Activated T-cell treated with anti-CD3 and anti-CD28 coated beads for 48 hours (primary cell): ENCODE data around the gene HTR3B.
A peak's percentile ranks its signal among the peaks of the same experiment; 100 is the strongest.
"Not testable (repeated sequence)": the region's sequence is repeated elsewhere in the genome, so short reads cannot be mapped to it uniquely, and the experiment has no call there.

Experiments
- DNase-seq: peaks from one replicate; pipeline ENCODE4 v3.0.0-alpha.2; 2020; ENCODE audit warnings: low read depth

Gene HTR3B

DNA sequence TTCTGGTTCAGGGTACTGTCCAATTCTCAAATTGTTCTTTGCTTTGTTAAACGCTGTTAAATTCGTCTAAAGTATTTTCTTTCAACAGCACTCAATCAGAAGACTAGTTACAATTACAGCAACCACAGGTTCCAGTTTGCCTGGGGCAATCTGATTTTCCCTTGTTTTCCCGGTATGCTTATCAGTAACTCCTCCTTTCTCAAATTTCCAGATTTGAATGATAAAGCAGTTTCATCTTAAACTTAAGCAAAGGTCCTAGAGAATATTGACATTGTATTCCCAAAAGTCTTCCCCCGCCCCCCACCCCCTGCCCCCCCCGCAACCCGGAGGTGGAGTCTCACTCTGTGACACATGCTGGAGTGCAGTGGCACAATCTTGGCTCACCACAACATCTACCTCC lies 18.7 kb upstream of the HTR3B start:
- DNase-seq: no peak

DNA sequence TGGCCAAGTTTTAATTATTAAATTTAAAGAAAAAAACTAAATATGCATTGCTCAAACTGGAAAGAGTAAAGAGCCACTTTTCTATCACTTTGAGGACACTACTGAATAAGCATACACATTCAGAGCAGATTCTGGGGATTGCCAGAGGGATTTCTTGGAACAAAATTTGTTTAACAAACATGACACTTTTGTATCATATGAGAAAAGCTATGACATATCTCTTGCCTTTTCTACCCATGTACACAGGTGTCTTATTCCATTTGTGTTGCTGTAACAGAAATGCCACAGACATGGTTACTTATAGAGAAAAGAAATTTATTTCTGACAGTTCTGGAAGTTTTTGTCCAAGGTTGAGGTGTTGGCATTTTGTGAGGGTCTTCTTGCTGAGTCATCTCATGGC lies 15.7 kb upstream of the HTR3B start:
- DNase-seq: no peak

DNA sequence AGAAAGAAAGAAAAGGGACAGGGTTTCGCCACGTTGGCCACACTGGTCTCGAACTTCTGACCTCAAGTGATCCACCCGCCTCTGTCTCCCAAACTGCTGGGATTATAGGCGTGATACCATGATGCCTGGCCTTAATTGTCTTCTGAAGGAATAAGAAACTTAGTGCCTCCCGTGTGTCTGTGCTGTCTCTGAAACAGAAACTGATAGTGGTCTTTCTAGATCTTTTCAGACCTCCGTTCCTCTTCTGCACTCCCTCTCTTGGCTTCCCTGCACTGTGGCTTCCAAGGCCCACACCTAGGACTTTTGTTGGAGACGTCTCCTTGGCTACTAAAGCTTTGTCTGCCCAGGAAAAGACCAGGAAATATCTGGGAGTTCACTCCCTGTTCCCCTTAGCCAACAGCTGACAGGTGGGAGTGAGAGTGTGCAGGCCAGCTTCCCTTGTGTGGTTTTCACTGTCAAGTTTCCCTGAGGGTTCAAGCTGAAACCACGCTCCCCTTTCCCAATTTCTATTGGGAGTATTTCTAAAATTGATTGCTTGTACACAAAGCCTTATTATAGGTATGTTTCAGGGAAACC lies 10.1 kb upstream of the HTR3B start:
- no peak for DNase-seq

DNA sequence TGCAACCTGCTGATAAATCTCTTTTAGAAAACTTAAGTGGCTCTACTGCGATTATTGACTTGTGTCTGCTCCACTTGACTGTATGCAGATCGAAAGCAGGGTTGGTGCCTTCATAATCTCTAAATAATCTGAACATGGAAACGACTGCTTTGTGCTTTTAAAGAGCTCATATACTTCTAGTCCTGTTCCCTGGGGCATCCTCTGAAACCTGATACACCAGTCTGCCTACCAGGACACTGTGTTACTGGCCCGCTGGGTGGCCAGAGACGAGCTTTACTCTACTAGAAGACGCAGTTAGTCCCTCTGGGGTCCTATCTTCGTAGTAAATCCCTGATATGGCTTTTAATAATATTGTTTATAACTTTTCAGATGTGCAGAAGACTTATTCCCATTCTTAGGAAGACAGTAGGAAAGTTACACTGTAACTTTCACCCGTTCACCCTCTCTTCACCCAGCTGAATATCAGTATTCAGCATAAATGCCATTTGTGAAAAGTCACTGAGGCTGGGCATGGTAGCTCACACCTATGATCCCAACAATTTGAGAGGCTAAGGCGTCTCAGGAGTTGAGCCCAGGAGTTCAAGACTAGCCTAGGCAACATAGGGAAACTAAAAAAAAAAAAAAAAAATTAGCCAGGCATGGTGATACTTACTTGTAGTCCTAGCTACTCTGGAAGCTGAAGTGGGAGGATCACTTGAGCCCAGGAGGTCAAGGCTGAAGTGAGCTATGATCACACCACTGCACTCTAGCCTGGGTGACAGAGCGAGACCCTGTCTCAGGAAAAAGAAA lies 9.0 kb upstream of the HTR3B start:
- no peak for DNase-seq

DNA sequence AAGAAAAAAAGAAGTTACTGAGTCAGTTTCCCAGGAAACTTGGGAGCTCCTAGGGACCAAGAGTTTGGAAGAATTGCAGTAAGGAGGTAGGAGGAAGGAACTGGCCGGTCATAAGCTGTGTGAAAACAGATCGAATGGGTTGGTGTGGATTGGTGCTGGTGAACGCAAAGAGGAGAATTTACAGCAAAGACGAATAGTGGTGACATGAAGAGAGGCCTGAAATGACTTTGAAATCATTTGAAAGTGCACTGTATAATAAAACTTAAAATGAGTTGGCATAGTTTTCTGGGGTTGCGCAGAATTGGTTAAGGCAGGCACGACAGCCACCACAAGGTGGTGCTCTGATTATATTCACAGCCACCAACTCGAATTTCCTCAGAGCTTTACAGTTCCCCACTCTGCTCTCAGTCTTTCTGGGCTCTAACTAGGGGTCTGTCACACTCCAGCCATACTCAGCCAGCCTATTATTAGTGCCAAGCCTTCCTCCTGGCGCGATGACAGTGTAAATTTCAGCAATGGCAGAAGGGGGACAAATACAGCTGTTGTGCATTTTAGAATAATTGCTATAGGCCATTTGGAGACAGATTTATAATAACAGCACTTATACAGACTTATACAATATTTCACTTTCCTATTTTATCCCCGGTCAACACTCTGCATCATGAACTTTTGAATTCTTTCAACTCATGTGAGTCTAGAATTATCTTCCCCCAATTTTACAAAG lies 8.3 kb upstream of the HTR3B start:
- peak; percentile 10 for DNase-seq

DNA sequence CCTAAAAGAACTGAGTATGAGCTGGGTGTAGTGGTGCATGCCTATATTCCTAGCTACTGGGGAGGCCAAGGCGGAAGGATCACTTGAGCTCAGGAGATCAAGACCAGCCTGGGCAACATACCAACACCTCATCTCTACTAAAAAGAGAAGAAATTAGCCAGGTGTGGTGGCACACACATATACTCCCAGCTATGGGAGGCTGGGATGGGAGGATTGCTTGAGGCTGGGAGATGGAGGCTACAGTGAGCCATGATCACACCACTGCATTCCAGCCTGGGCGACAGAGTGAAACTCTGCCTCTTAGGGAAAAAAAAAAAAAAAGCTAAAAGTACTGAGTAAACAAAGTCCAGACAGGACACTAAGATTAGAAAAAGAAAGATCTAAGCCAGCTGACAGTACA lies 3.5 kb upstream of the HTR3B start:
- DNase-seq: no peak

DNA sequence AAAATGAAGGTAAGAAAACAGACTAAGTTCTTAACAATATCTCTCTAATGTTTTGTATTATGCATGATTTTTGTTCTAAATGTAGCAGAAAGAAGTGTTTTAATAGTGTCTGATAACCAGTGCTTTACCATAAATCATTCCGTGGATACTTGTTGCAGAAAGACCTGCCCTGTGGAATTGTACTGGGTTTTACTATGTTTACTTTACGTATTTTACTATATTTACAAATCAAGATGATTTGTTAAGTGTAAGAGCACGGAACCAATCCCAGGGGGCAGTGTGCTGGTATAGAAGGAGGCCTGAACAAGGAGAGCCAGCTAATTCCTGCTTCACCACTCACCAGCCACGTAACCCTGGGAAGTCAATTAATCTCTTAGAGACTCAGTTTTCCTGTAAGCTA lies 1.4 kb downstream of the HTR3B start:
- DNase-seq: no peak

DNA sequence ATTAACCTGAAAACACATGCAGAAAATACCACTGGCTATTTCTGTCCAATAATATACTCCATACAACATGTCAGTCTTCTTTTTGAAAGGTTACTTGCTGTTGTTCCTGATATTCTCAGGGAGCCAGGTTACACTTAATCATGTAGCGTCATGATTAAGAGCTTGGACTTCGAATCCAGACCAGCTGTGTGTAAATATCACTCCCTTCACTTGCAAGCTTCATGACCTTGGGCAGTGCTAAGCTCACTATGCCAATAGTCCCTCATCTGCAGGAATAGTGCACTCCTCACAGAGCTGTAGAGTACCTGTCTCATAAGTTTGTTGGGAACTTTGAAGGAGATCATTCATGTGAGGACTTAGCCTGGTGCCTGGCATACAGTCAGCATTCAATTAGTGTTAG lies 1.9 kb downstream of the HTR3B start:
- no peak for DNase-seq

DNA sequence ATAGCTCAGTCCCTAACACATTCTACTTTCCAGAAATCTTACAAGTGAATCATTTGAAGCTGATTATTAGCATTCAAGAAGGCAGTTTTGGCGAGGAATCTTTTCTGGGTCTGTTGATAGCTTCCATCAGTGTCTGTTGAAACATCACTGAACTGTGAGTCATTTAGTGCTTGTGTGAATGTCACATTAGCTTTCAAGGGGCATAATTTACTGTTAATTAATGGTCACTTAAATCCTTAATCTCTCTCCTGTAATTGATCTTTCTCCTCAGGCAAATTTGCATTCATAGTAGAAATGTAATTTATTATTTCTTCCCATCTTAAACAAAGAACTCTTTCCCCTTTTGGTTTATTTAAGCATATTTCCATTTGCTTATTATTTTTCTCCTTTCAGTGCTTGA lies 2.6 kb downstream of the HTR3B start:
- DNase-seq: no peak

DNA sequence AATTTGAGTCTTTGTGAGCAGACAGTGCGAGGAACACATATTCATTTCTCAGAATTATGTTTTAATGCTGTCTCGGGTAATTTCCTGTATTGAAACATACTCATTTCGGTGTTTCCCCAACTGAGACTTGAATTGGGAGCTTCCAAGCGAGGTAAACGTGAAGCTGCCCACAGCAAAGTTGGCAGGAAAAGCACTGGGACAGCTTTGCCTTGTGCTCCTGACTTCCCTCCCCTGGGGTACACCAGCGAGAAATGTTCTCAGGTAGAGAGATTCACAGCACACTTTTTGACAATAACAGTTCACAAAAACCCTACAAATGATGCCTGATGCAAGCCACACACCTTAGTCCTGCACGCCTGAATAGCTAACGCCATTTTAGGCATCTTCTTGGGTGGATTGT lies 3.1 kb downstream of the HTR3B start:
- no peak for DNase-seq

DNA sequence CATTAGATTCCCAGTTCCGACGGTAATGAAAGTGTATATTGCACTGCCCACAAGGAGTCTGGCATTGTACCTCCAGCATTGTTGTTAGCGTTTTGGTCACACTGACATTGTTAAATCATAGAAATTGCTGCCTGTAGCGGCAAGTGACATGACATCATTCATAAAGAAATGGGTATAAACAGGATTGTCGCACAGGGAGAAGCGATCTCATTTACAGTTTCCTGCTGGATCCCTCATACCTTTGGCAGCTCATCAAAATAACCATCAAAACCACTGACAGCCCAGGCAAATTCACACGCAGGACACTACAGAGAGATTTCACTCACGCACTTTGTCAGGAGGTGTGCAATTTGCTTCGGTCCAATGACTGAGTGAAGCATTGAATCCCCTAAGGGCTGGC lies 3.5 kb downstream of the HTR3B start:
- DNase-seq: no peak

DNA sequence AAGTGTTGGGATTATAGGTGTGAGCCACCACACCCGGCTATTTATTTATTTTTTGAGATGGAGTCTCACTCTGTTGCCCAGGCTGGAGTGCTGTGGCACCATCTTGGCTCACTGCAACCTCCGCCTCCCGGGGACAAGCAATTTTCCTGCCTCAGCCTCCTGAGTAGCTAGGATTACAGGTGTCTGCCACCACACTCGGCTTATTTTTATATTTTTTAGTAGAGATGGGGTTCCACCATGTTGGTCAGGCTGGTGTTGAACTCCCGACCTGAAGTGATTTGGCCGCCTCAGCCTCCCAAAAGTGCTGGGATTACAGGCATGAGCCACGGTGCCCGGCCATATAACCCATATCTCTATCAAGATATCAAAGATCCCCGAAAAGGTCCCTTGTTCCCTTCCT lies 6.9 kb downstream of the HTR3B start:
- DNase-seq: not testable (repeated sequence)

DNA sequence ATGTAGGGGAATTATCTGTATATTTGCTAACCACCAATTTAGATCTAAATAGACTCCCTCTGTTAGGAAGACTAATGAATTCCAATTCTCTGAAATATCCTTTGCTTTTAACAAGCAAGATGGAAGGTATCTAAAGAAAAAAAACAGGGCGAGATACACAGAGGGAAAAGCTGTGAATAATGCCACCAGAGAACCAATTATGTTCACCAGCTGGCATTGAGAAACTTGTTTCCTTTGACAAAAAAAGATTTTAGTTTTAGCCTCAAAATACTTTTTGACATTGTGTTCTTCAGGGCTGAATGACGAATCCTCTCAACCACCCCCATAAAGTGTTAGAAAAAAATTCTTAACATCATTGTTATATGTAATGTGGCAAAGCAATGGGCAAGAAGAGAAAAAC lies 19.0 kb downstream of the HTR3B start:
- no peak for DNase-seq

DNA sequence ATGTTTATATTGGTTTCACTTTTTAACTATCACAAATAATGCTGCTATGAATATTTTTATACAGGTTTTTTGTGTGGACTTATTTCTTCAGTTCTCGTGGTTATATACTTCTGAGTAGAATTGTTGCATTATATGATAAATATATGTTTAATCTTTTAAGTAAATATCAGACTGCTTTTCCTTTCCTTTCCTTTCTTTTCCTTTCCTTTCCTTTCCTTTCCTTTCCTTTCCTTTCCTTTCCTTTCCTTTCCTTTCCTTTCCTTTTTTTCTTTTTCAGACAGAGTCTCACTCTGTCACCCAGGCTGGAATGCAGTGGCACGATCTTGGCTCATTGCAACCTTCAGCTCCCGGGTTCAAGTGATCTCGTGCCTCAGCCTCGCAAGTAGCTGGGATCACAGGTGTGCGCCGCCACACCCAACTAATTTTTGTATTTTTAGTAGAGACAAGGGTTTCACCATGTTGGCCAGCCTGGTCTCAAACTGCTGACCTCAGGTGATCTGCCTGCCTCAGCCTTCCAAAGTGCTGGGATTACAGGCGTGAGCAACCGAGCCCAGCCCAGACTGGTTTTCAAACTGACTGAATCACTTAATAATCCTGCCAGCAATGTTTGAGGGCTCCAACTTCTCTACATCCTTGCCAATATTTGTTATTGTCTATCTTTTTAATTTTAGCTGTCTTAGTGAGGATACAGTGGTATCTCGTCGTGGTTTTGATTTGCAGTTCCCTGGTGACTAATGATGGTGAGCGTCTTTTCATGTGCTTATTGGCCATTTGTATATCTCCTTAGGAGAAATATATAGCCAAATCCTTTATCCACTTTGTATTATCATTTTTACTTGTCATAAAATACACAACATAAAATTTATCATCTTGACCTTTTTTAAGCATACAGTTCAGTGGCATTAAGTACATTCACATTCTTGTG lies 21.9 kb downstream of the HTR3B start:
- no peak for DNase-seq

DNA sequence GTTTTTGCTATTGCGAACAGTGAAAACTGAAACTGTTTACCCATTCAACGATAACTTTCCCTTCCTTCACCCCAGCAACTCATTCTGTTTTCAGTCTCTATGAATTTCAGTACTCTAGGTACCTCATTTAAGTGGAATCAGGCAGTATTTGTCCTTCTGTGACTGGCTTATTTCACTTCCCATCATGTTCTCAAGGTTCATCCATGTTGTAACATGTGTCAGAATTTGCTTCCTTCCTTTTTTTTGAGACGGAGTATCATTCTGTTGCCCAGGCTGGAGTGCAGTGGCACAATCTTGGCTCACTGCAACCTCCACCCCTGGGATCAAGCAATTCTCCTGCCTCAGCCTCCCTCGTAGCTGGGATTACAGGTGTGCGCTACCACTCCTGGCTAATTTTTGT lies 23.7 kb downstream of the HTR3B start:
- DNase-seq: no peak

DNA sequence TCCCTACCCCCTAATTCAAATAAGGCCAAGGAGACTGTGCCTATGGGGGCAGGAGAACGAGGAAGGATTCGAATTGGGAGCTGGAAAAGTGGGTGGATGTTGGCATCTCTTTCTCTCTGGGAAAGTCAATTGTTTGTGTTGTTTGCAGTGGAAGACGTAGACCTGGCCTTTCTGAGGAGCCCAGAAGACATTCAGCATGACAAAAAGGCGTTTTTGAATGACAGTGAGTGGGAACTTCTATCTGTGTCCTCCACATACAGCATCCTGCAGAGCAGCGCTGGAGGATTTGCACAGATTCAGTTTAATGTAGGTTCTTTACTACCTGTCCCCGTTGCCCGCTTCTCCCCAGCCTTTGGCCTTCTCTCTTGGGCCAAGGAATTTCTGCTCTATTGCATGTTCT lies 28.2 kb downstream of the HTR3B start:
- DNase-seq: no peak

DNA sequence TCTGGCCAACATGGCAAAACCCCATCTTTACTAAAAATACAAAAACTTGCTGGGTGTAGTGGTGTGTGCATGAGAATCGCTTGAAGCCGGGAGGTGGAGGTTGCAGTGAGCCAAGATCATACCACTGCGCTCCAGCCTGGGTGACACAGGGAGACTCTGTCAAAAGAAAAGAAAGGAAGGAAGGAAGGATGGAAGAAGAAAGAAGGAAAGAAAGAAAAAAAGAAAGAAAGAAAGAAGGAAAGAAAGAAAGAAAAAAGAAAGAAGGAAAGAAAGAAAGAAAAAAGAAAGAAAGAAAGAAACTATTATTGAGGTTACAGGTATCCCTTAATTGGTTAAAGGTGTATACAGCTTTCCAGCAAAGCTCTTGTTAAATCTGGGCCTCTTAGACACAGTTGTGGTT lies 29.6 kb downstream of the HTR3B start:
- DNase-seq: not testable (repeated sequence)

DNA sequence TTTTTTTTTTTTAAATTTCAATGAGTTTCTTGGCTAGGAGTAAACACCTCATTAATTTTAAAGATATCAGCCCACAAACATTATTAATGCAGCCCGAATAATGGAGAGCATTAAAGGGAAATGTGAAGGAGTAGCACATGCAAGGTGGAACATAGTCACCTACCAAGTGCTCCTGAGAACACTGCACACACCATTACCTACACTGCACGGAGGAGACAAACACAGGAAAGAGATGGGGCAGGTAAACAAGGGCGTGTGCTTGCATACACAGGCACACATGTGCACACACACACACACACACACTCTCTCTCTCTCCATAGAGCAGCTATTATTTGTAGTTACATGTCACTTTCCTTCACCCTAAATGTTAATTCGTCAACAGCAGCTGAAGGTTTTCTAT lies 30.2 kb downstream of the HTR3B start:
- no peak for DNase-seq

DNA sequence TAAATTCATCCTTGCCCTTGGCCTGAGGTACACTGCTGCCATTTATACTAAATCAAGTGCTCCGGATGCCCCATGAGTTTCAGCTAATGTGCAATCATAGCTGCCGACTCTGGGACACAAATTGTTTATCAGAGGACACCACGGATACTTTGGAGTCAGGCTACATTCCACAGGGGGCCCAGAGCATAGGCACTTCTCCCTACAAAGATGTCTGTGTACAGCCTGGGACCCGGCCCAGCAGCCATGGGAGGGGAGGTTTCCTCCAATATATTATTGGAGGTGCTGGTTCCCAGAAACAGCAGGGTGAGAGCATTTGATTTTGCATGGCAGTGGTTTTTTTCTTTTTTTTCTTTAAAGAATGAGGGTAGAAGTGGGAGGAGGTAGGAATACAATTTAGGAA lies 31.3 kb downstream of the HTR3B start:
- DNase-seq: no peak

DNA sequence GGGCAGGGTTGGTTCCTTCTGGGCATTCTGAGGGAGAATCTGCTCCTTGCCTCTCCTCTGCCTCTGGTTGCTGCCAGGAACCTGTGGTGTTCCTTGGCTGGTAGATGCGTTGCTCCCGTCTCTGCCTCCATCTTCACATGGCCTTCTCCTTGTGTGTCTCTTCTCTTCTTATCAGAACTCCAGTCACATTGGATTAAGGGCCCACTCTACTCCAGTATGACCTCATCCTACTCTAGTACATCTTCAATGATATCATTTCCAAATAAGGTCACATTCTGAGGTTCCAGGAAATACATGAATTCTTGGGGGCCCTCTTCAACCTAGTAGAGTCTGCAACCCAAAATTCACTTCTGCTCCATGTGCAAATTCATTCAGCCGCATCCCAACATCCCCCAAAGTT lies 33.3 kb downstream of the HTR3B start:
- DNase-seq: no peak

DNA sequence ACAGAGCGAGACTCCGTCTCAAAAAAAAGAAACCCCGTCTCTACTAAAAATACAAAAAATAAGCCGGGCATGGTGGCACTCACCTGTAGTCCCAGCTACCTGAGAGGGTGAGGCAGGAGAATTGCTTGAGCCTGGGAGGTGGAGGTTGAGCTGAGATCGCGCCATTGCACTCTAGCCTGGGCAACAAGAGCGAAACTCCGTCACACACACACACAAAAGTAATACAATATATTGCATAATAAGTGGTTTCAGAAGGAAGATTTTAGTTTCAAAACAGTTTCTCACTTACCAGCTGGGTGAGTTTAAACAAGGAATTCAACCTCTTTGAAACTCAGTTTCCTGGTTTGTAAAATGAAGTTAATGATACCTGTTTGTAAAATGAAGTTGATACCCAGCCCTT lies 37.7 kb downstream of the HTR3B start:
- DNase-seq: no peak

DNA sequence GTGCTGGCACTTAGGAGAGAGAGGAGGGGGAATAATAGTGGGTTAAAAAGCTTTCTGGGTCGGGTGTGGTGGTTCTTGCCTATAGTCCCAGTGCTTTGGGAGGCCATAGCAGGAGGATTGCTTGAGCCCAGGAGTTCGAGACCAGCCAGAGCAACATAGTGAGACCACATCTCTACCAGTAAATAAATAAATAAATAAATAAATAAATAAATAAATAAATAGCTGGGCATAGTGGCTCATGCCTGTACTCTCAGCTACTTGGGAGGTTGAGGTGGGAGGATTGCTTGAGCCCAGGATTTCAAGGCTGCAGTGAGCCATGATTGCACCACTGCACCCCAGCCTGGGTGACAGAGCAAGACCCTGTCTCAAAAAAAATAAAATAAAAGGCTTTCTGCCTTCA lies 41.6 kb downstream of the HTR3B start:
- DNase-seq: not testable (repeated sequence)
